BJ (cell line): ENCODE results near the gene ADORA2B. TPM values are rescaled to one million over a fixed set of nuclear protein-coding genes. Genes with fewer than 3 reads are reported as not detected.
A peak's percentile ranks its signal among the peaks of the same experiment; 100 is the strongest.

Experiments
- CTCF ChIA-PET: fragments of 350-600 bp; formaldehyde crosslinking; extraction: SDS; loops from one replicate; lab custom pipeline; 2021; ENCODE audit warnings: antibody characterized with exemption, inconsistent platforms; lab: Yijun Ruan, JAX
- POLR2A ChIA-PET: fragments of 300-600 bp; sonication (Branson Sonifier 250); formaldehyde crosslinking; extraction: SDS; loops from one replicate; lab custom pipeline; 2021; ENCODE audit warnings: antibody characterized with exemption; lab: Charles Lee
- DNase-seq: peaks from one replicate; pipeline ENCODE4 v3.0.0-alpha.2; 2011; ENCODE audit warnings: low read depth
- H3K27me3 ChIP-seq: 2 replicates; pipeline ENCODE4 v1.6.0; 2011; ENCODE audit warnings: low read length; ENCODE audit not compliant: control insufficient read depth, insufficient read depth
- H3K36me3 ChIP-seq: 2 replicates; pipeline ENCODE4 v1.5.1; 2011; ENCODE audit warnings: low read length; ENCODE audit not compliant: control insufficient read depth, insufficient read depth
- H3K4me3 ChIP-seq: 2 replicates; pipeline ENCODE4 v1.5.1; 2011; ENCODE audit warnings: low read depth, mild to moderate bottlenecking, control low read depth, low read length
- CTCF ChIP-seq: IDR thresholded peaks from 2 replicates; pipeline ENCODE4 v1.5.1; 2011; ENCODE audit warnings: low read depth, mild to moderate bottlenecking, control low read depth, inconsistent platforms, low read length, moderate library complexity; ENCODE audit not compliant: insufficient read depth
- polyA plus RNA-seq: library from polyadenylated mRNA; depleted of rRNA; stranded (reverse); fragments of >200 nt; gene quantifications from 2 replicates; pipeline ENCODE4 v1.2.3, GENCODE V29; 2011; rRNA removed

The ADORA2B gene
- polyA plus RNA-seq, 1 experiment, result 10.5 TPM

DNA sequence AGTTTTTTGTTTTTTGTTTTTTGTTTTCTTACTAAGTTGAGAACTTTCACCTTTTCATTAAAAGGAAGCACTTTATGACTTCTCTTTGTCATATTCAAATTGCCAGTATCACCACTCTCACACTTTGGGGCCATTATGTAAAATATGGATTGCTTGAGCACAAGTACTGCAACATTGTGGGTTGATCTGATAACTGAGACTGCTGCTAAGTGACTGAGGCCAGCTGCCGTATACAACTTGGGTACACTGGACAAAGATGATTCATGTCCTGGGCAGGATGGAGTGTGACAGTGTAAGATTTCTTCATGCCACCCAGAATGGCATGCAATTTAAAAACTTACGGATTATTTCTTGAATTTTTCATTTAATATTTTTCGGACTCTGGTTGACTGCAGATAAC lies 62.5 kb downstream of the ADORA2B start:
- no peak for TF ChIP-seq CTCF
- no peaks in the 10 kb centered on the region for H3K27me3 ChIP-seq
- ChIA-PET POLR2A (no interaction called here), CTCF (no interaction called here)
- no peak overlapping the region for H3K4me3 ChIP-seq
- H3K36me3 ChIP-seq, result peaks cover 9% of the 10 kb centered on the region
- no peak for DNase-seq

- peak; percentile 74 for TF ChIP-seq CTCF
- CTCF ChIA-PET, result interaction anchor here (0.7 to 1.7 kb wide), 4 partner anchors 11 to 269 kb away, joined by 4 to 6 read pairs (median 4); no protein-coding TSS in a partner anchor
- no peaks in the 10 kb centered on the region for H3K27me3 ChIP-seq
- DNase-seq, result peak; percentile 22
- H3K36me3 ChIP-seq, result peaks cover 1% of the 10 kb centered on the region
- POLR2A ChIA-PET, result no interaction called here
- H3K4me3 ChIP-seq, result no peak overlapping the region
These were observed 69.0 kb downstream of the ADORA2B start for GRCh38 chr17:16013943-16014407.

DNA sequence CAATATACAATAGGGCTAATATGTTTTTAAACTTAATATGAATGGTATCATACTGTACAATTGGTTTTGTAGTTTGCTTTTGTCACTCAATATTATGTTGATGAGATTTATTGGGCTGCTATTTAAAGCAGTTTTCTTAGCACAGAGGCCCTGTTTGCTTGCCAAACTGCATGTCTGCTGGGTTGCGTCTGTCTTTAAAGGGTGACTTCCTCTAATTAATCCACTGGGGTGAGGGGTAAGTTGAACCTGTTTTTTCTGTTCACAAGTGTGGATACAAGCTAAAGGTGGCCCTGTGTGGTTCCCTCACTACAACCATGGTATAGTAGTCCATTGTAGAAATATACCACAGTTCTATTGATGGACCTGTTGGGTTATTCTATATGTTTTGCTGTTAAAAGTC lies 74.4 kb downstream of the ADORA2B start:
- Histone ChIP-seq H3K27me3 (no peaks in the 10 kb centered on the region), H3K4me3 (no peak overlapping the region), H3K36me3 (peaks cover 4% of the 10 kb centered on the region; the same call in 1 of the 2 replicates)
- no peak for DNase-seq
- TF ChIP-seq CTCF, result no peak
- ChIA-PET CTCF (no interaction called here), POLR2A (no interaction called here)

- ChIA-PET POLR2A (no interaction called here), CTCF (interaction anchor here (0.6 kb wide), 1 partner anchor 137 kb away, joined by 3 read pairs; no protein-coding TSS in a partner anchor)
- Histone ChIP-seq H3K36me3 (peaks cover 14% of the 10 kb centered on the region), H3K27me3 (no peaks in the 10 kb centered on the region), H3K4me3 (no peak overlapping the region)
- no peak for DNase-seq
- no peak for TF ChIP-seq CTCF
These were observed 79.0 kb downstream of the ADORA2B start for GRCh38 chr17:16023881-16024280.

- H3K36me3 ChIP-seq, result peaks cover 14% of the 10 kb centered on the region
- CTCF ChIA-PET, result no interaction called here
- POLR2A ChIA-PET, result no interaction called here
- no peak overlapping the region for H3K4me3 ChIP-seq
- TF ChIP-seq CTCF, result no peak
- no peak for DNase-seq
- H3K27me3 ChIP-seq, result no peaks in the 10 kb centered on the region
These were observed 80.3 kb downstream of the ADORA2B start for GRCh38 chr17:16025202-16025601.

Other genes with a start within 250 kb of the ADORA2B start
- gene ZNF286A, start 245.4 kb upstream of the ADORA2B start, polyA plus RNA-seq, result 10.4 and 13.6 TPM in 2 replicates
- 0.06 TPM in 1 of 2 replicates, not detected in the other for gene TBC1D26, start 212.8 kb upstream of the ADORA2B start, polyA plus RNA-seq
- gene ZSWIM7, start 54.6 kb downstream of the ADORA2B start, polyA plus RNA-seq, result 21.6 and 28.9 TPM in 2 replicates
- gene TTC19, start 54.7 kb downstream of the ADORA2B start, polyA plus RNA-seq, result 2.8 and 3.7 TPM in 2 replicates